Measurements from ENCODE around the gene RNF212. TPM values are rescaled to one million over a fixed set of nuclear protein-coding genes. Genes with fewer than 3 reads are reported as not detected.
A peak's percentile ranks its signal among the peaks of the same experiment; 100 is the strongest.

The RNF212 gene
- total and polyA plus RNA-seq, 4 donors, result 3.9 to 12.6 (median 8.7) TPM

DNA sequence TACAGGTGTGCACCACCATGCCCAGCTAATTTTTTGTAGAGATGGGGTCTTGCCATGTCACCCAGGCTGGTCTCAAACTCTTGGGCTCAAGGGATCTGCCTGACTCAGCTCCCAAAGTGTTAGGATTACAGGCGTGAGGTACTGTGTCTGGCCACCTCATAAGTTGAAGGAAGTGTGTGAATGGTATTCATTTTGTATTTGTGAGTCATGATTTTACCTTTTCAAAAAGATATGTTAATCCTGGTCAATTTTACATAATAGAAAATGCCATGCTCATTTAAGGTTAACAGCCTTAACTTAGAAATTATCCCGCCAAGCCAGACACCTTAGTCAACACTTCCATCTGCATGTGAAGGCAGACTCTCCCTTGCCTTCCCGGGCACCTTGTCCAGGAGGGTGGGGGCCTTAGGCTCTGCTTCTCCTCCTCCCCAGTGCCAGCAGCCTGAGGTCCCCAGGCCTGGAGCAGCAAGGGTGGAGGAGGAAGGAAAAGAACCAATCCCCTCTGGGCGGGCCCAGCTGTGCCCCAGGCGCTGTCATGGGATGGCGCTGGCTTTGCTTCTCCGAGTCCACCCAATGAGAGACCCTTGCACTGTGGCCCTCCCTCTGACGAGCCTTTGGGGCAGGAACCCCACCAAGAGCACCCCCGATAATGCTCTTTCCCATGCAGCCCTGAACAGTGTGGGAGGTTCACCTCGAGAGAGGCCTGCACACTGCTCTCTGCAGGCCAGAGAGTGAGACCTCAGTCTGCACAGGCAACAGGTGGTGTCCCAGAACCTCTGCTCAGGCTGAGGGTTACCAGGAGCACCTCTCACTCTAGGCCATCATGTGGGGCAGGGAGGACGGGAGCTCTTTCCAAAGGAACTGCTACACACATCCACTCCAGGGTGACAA, 37.3 kb downstream of the RNF212 start:
- DNase-seq (ENCODE audit: low read depth in 4 of 6, low spot score in 6 of 6), result no peak
- Histone ChIP-seq H3K27me3 (ENCODE audit: control insufficient read depth, insufficient read depth, low read length) (no peaks in the 10 kb centered on the region), H3K36me3 (ENCODE audit: control insufficient read depth, insufficient read depth, low read length) (no peaks in the 10 kb centered on the region), H3K9me3 (ENCODE audit: control insufficient read depth, insufficient read depth, low read length) (no peaks in the 10 kb centered on the region), H3K4me1 (ENCODE audit: control insufficient read depth, insufficient read depth, low read length) (peaks cover 14% of the 10 kb centered on the region), H3K4me3 (ENCODE audit: low read depth, low read length) (no peak overlapping the region), H3K27ac (ENCODE audit: low read depth, low read length) (no peak overlapping the region)
- WGBS (ENCODE audit: insufficient coverage), result 80% methylated on average over 8 of the region's 11 CpGs

DNA sequence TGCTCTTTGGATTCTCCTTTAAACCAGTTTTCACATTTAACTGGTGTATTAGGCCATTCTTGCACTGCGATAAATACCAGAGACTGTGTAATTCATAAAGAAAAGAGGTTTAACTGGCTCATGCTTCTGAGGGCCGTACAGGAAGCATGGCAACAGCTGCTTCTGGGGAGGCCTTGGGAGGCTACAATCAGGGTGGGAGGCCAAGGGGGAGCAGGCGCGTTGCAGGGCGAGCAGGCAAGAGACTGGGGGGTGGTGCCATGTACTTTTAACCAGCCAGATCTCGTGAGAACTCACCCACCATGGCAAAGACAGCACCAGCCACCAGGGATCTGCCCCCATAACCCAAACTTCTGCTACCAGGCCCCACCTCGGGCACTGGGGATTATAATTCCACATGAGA, 38.1 kb downstream of the RNF212 start:
- no peak for DNase-seq (ENCODE audit: low read depth in 4 of 6, low spot score in 6 of 6)
- H3K4me3 ChIP-seq (ENCODE audit: low read depth, low read length), result no peak overlapping the region
- 54% methylated on average over 6 of the region's 7 CpGs for WGBS (ENCODE audit: insufficient coverage)
- no peak overlapping the region for H3K27ac ChIP-seq (ENCODE audit: low read depth, low read length)
- peaks cover 14% of the 10 kb centered on the region for H3K4me1 ChIP-seq (ENCODE audit: control insufficient read depth, insufficient read depth, low read length)
- H3K36me3 ChIP-seq (ENCODE audit: control insufficient read depth, insufficient read depth, low read length), result no peaks in the 10 kb centered on the region
- no peaks in the 10 kb centered on the region for H3K9me3 ChIP-seq (ENCODE audit: control insufficient read depth, insufficient read depth, low read length)
- no peaks in the 10 kb centered on the region for H3K27me3 ChIP-seq (ENCODE audit: control insufficient read depth, insufficient read depth, low read length)

DNA sequence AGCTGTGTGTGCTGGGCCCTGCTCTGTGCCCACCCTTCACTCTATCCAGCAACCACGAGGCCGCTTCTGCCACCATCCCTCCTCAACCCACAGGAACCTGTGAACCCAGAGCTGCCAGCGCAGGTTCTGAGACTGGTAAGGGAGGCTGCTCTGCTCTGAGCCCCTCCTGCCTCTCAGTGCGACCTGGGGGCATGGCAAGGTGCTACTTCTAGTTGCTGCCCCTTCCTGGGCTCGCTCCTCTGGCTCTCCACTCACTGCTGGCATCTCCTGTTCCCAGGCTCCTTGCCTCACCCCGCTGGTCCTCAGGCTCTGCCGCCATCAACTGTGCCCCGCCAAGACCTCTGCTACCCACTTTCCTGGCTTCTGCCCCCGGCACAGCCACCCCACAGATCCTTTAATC, 39.3 kb downstream of the RNF212 start:
- no peaks in the 10 kb centered on the region for H3K36me3 ChIP-seq (ENCODE audit: control insufficient read depth, insufficient read depth, low read length)
- whole genome bisulfite sequencing (ENCODE audit: insufficient coverage), result 90% methylated on average over 9 of the region's 9 CpGs
- no peaks in the 10 kb centered on the region for H3K9me3 ChIP-seq (ENCODE audit: control insufficient read depth, insufficient read depth, low read length)
- H3K27ac ChIP-seq (ENCODE audit: low read depth, low read length), result no peak overlapping the region
- no peak overlapping the region for H3K4me3 ChIP-seq (ENCODE audit: low read depth, low read length)
- no peak for DNase-seq (ENCODE audit: low read depth in 4 of 6, low spot score in 6 of 6)
- H3K4me1 ChIP-seq (ENCODE audit: control insufficient read depth, insufficient read depth, low read length), result peaks cover 14% of the 10 kb centered on the region
- no peaks in the 10 kb centered on the region for H3K27me3 ChIP-seq (ENCODE audit: control insufficient read depth, insufficient read depth, low read length)

DNA sequence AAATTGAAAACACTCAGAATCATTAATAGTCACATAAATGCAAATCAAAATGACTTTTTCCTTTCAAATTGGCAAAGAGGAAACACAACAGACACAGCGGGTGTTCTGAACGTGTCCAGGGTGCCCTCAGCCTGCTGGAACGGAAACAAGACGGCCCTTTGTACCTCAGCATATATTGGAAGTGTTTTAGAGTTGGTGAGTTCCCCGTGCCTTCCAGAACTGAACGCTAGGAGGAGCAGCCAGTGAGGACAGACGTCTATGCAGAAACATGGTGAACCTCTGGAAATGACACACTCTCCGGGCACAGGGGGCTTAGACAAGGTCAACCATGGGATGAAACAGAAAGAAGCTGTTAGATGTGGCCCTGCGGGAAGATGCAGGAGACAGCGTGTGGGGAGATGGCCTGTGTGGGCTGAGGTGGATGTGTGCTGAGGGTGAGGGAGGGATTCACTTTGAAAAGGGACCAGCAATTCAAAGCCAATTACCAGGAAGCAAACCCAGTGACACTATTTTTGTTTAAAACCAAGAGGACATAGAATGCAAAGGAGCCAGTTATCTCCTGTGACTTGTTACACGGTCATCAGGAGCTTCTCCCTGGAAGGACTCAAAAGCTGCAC, 40.4 kb downstream of the RNF212 start:
- WGBS (ENCODE audit: insufficient coverage), result 24% methylated on average over 10 of the region's 11 CpGs
- Histone ChIP-seq H3K9me3 (ENCODE audit: control insufficient read depth, insufficient read depth, low read length) (no peaks in the 10 kb centered on the region), H3K27ac (ENCODE audit: low read depth, low read length) (no peak overlapping the region), H3K4me1 (ENCODE audit: control insufficient read depth, insufficient read depth, low read length) (peaks cover 14% of the 10 kb centered on the region), H3K27me3 (ENCODE audit: control insufficient read depth, insufficient read depth, low read length) (no peaks in the 10 kb centered on the region), H3K4me3 (ENCODE audit: low read depth, low read length) (no peak overlapping the region), H3K36me3 (ENCODE audit: control insufficient read depth, insufficient read depth, low read length) (no peaks in the 10 kb centered on the region)
- DNase-seq (ENCODE audit: low read depth in 4 of 6, low spot score in 6 of 6), result peak in 5 of 6 donors; percentile 21 to 81 (median 47)

DNA sequence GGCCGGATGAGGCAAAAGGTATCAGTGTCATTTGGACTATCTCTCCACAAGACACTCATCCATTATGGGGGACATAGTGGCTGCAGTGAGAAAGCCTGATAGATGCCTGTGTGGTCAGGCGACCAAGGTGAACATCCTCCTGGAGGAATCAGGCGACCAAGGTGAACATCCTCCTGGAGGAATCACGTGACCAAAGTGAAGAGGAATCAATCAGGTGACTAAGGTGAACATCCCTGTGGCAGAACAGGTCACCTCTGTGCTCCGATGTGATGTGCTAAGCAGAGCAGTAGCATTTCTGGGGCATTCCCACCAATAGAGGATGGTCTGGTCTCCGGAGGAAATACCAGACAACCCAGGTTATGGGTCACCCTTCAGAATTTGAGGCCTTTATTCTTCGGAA, 44.0 kb downstream of the RNF212 start:
- no peaks in the 10 kb centered on the region for H3K27me3 ChIP-seq (ENCODE audit: control insufficient read depth, insufficient read depth, low read length)
- 98% methylated on average over 5 of the region's 7 CpGs for WGBS (ENCODE audit: insufficient coverage)
- no peak overlapping the region for H3K27ac ChIP-seq (ENCODE audit: low read depth, low read length)
- peaks cover 5% of the 10 kb centered on the region for H3K4me1 ChIP-seq (ENCODE audit: control insufficient read depth, insufficient read depth, low read length)
- no peak overlapping the region for H3K4me3 ChIP-seq (ENCODE audit: low read depth, low read length)
- H3K9me3 ChIP-seq (ENCODE audit: control insufficient read depth, insufficient read depth, low read length), result no peaks in the 10 kb centered on the region
- H3K36me3 ChIP-seq (ENCODE audit: control insufficient read depth, insufficient read depth, low read length), result no peaks in the 10 kb centered on the region
- no peak for DNase-seq (ENCODE audit: low read depth in 4 of 6, low spot score in 6 of 6)

DNA sequence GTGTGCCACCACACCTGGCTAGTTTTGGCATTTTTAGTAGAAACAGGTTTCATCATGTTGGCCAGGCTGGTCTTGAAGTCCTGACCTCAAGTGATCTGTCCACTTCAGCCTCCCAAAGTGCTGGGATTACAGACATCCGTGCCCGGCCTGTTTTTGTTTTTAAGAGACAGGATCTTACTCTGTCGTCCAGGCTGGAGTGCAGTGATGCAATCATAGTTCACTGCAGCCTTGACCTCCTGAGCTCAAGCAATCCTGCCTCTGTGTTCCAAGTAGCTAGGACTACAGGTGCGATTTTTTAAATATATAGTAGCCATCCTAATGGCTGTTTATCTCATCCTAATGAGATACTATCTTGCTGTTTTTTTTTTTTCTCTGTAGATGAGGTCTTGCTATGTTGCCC, 47.6 kb downstream of the RNF212 start:
- 77% methylated on average over 3 of the region's 4 CpGs for WGBS (ENCODE audit: insufficient coverage)
- no peak for DNase-seq (ENCODE audit: low read depth in 4 of 6, low spot score in 6 of 6)
- Histone ChIP-seq H3K27ac (ENCODE audit: low read depth, low read length) (no peak overlapping the region), H3K4me3 (ENCODE audit: low read depth, low read length) (no peak overlapping the region), H3K36me3 (ENCODE audit: control insufficient read depth, insufficient read depth, low read length) (no peaks in the 10 kb centered on the region), H3K9me3 (ENCODE audit: control insufficient read depth, insufficient read depth, low read length) (no peaks in the 10 kb centered on the region), H3K4me1 (ENCODE audit: control insufficient read depth, insufficient read depth, low read length) (peaks cover 12% of the 10 kb centered on the region), H3K27me3 (ENCODE audit: control insufficient read depth, insufficient read depth, low read length) (no peaks in the 10 kb centered on the region)

DNA sequence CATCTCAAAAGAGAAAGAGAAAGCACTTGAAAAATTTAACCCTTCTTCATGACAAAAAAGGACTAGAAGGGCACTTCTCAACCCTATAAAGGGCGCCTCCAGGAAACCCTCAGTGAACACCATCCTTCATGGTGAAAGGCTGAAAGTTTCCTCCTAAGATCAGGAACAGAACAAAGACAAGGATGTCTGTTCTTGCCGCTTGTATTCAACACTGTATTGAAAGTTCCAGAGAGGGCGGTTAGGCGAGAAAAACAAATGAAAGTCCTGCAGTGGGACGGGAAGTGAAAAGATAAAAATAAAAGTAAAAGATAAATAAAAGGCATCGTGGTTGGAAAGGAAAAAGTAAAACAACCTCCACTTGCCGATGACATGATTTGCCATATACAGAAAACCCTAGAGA, 50.9 kb downstream of the RNF212 start:
- H3K4me1 ChIP-seq (ENCODE audit: control insufficient read depth, insufficient read depth, low read length), result peaks cover 14% of the 10 kb centered on the region
- H3K27me3 ChIP-seq (ENCODE audit: control insufficient read depth, insufficient read depth, low read length), result peaks cover 7% of the 10 kb centered on the region
- DNase-seq (ENCODE audit: low read depth in 4 of 6, low spot score in 6 of 6), result no peak
- WGBS (ENCODE audit: insufficient coverage), result 80% methylated on average over 1 of the region's 7 CpGs
- no peaks in the 10 kb centered on the region for H3K9me3 ChIP-seq (ENCODE audit: control insufficient read depth, insufficient read depth, low read length)
- H3K36me3 ChIP-seq (ENCODE audit: control insufficient read depth, insufficient read depth, low read length), result no peaks in the 10 kb centered on the region
- H3K4me3 ChIP-seq (ENCODE audit: low read depth, low read length), result no peak overlapping the region
- H3K27ac ChIP-seq (ENCODE audit: low read depth, low read length), result no peak overlapping the region

DNA sequence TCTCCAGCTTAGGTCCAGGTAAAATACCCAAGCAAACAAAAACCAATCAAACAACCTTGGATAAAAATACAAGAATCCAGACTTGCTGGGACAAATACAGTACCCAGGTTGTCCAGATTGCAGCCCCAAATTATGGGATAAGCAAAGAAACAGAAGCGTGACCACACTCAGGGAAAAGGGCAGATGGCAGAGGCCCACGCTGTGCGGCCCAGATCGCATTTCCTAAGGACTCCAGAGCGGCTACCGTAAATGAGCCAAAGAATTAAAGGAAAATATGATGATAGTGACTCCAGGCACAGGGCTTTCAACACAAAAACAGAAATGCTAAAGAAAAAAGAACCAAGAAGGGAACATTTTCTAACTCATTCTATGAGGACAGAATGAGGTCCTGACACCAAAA, 51.6 kb downstream of the RNF212 start:
- H3K9me3 ChIP-seq (ENCODE audit: control insufficient read depth, insufficient read depth, low read length), result no peaks in the 10 kb centered on the region
- 75% methylated on average over 1 of the region's 6 CpGs for WGBS (ENCODE audit: insufficient coverage)
- no peak for DNase-seq (ENCODE audit: low read depth in 4 of 6, low spot score in 6 of 6)
- H3K36me3 ChIP-seq (ENCODE audit: control insufficient read depth, insufficient read depth, low read length), result no peaks in the 10 kb centered on the region
- H3K27ac ChIP-seq (ENCODE audit: low read depth, low read length), result no peak overlapping the region
- H3K27me3 ChIP-seq (ENCODE audit: control insufficient read depth, insufficient read depth, low read length), result peaks cover 7% of the 10 kb centered on the region
- no peak overlapping the region for H3K4me3 ChIP-seq (ENCODE audit: low read depth, low read length)
- H3K4me1 ChIP-seq (ENCODE audit: control insufficient read depth, insufficient read depth, low read length), result peaks cover 19% of the 10 kb centered on the region

DNA sequence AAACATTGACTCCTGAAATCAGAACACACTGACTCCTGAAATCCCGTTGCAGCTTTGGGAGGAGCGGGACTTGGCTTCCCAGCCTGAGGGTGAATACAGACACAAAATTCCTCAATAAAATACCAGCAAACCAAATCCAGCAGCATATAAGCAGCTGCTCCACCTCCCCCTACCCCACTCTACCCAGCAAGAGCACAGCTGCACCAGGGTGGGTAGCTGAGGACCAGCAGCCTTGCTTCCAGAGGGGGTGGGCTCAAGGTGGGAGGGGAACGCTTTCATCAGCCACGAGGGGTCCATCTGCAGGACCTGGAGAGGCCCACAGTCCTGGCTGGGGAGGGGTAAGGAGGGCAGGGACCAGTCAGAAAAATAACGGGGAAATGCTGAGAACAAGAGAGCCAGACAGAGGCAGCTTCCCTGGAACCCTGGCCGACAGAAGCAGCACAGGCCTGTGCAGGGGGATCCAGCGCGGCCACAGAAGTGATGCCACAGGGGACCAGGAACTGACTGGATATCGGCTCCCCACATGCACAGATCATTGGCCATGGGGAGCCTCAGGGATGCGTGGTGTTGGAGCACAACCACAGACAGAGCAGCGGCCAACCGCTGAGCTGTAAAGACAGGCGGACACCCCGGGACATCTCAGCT, 52.2 kb downstream of the RNF212 start:
- 71% methylated on average over 14 of the region's 14 CpGs for WGBS (ENCODE audit: insufficient coverage)
- H3K4me3 ChIP-seq (ENCODE audit: low read depth, low read length), result no peak overlapping the region
- DNase-seq (ENCODE audit: low read depth in 4 of 6, low spot score in 6 of 6), result no peak
- H3K4me1 ChIP-seq (ENCODE audit: control insufficient read depth, insufficient read depth, low read length), result peaks cover 21% of the 10 kb centered on the region
- H3K9me3 ChIP-seq (ENCODE audit: control insufficient read depth, insufficient read depth, low read length), result no peaks in the 10 kb centered on the region
- no peaks in the 10 kb centered on the region for H3K36me3 ChIP-seq (ENCODE audit: control insufficient read depth, insufficient read depth, low read length)
- H3K27me3 ChIP-seq (ENCODE audit: control insufficient read depth, insufficient read depth, low read length), result peaks cover 7% of the 10 kb centered on the region
- no peak overlapping the region for H3K27ac ChIP-seq (ENCODE audit: low read depth, low read length)
